Globus pallidus (tissue), 1 donor: ENCODE results near the gene RHOJ.
"Not testable (repeated sequence)": the region's sequence is repeated elsewhere in the genome, so short reads cannot be mapped to it uniquely, and the experiment has no call there.

Experiments used
- DNase-seq: peaks from one replicate; pipeline ENCODE4 v3.0.0-alpha.2; 2015; ENCODE audit warnings: low spot score

Gene RHOJ

DNA sequence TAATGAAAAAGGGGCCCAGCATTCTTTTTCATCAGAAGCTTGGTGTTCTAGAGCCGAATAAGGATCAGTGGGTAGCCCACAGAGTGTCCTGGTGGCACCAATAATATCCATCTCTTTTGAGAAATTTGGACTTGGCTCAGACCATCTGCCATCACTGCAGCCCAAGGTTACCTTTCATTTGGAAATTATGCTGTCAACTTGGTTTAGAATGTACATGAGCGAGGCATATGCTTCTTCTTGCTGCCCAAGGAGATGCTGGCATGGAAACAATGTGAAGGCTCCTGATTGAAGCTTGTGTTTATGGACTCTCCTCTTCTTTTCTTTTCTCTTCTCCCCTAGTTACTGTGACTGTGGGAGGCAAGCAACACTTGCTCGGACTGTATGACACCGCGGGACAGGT is 64.5 kb downstream of the RHOJ start:
- DNase-seq, result no peak

DNA sequence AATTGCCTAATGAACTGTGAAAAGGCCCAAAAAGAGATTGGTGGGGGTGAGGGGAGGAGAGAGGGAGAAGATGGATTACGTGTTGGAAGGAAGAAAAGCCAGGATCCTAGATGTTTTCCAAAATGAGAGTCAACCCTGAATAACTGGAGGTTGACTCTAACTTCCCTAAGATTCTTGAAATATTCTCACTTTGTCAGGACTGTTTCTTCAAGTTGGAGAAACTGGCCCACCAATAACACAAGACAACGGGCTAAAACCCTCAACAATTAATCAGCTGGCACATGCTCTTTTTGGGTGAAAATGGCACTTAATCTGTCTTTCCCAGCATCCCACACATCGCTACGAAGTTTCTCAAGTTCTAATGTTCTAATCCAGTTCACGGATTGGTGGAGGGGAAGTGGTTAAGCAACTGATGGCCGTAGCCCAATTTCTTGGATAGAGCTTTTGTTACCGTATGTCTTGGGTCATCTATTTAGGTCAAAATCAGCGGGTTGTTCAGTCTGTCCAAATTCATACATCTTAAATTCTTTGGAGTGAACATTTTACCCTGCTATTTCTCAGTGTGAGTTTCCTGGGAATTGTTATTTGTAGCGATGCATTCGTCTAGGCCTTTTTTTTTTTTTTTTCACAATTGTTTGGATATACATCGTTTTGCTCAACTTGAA is 65.5 kb downstream of the RHOJ start:
- no peak for DNase-seq

GRCh38 chr14:63273129-63273528 is 68.9 kb downstream of the RHOJ start:
- DNase-seq, result no peak

DNA sequence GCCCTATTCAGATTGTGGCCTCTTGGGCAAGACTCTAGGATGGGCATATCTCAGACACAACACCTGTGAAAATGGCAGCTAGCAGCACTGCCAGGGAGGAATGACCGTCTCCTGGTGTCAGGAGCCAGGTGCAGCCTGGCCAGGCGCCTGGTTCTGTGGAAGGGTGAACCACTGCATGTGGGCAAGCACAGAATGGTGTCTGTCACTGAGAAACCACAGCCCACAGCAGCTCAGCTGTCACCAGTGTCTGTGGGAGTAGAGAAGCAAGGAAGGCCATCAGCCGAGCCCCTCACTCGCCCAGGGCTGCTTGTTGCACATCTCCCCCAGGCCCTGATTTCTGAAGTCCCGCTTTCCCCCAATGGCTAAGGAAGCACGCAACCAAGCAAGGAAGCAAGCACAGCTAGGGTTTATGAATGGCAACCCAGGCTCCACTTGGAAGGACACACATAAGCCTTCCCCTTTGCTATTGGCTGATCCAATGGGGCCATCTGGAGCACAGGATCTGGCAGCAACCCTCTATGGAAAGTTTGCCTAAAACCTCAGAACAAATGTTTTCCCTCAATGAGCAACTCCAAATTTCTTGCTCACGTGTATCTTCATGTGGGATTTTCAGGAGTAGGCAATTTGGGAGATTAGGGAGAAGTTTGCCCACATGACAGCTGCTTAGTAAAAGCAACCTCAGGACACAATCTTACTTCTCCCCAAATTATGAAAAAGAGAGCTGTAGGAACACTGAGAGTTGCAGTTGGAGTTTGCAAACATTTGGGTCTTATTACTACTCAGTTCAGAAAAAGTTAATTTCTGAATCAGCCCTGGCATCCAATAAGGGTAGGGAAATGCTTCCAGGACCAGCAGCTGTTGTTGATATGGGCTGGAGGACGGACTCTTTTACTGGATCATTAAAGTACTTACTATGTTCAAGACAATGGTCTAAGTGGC is 69.7 kb downstream of the RHOJ start:
- no peak for DNase-seq

DNA sequence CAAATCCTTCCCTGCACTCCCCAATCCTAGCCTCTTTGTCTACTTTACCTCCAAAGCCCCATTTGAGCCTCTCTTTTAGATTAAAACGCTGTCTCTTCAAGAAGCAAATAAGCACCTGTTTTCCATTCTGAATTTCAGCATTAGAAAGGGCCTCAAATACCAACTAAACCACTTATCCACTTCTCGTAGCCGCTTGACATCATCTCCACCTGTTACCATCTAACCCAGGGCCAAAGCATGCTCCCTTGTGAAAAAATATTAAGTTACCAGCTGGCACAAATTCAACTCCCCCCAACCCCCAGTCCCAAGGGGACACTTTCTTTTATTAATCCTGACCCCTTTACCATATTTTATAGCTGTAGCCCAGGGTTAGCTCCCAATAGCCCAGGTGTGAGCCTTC is 71.4 kb downstream of the RHOJ start:
- no peak for DNase-seq

DNA sequence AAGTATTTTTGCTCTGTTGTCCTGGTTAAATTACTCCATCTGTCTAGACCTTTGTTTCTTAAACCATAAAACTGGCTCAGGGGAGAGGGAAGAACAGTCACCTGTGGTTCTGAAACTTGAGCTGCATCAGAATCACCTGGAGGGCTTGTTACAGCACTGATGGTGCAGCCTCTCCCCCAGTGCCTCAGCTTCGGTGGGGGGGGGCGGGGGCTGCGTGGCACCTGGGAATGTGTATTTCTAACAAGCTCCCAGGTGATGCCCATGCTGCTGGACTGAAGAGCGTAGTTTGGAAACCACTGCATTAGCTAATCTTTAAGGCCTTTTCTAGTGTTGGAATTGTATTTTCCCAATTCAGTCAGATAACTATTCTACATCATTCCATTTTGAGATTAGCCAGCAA is 71.8 kb downstream of the RHOJ start:
- DNase-seq, result no peak

DNA sequence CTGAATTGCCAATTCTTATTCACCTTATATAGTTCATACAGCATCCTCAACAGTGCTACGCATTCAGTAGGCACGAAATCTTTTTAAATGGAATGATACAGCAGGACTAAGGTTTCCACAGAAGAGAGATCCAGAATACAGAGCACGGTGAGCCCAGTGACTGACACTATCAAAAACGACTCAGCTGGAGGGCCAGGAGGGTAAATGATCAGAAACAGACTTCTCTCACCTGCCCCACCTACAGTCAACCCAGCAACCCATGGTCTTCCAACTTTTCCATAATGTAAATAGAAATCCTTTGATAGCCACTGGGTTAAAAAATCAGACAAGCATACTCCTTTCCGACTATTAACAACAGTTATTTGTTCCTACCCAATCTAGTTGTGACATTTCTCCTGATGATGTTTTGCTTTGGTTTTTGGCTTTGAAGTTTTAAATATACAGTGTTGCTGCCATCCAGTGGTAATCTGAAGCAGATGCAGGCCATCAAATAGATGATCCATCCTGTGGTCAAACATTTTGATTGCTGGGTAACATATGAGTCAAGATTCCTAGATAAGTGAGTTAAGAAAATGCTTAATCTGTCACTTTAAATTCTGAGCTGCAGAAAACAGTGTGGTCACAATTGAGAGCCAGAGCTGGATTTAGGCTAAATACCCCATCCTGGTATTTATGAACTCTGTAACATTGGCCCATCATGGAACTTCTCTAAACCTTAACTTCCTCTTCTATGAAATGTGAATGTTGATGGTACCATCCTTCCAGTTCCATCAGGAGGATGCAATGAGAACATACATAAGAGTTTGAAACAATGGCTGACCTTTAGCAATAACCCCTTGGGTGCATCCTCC is 72.5 kb downstream of the RHOJ start:
- peak; percentile 27 for DNase-seq

- no peak for DNase-seq
Observed at GRCh38 chr14:63277591-63278183, 73.4 kb downstream of the RHOJ start.

- DNase-seq, result not testable (repeated sequence)
Observed at GRCh38 chr14:63279933-63280332, 75.7 kb downstream of the RHOJ start.

DNA sequence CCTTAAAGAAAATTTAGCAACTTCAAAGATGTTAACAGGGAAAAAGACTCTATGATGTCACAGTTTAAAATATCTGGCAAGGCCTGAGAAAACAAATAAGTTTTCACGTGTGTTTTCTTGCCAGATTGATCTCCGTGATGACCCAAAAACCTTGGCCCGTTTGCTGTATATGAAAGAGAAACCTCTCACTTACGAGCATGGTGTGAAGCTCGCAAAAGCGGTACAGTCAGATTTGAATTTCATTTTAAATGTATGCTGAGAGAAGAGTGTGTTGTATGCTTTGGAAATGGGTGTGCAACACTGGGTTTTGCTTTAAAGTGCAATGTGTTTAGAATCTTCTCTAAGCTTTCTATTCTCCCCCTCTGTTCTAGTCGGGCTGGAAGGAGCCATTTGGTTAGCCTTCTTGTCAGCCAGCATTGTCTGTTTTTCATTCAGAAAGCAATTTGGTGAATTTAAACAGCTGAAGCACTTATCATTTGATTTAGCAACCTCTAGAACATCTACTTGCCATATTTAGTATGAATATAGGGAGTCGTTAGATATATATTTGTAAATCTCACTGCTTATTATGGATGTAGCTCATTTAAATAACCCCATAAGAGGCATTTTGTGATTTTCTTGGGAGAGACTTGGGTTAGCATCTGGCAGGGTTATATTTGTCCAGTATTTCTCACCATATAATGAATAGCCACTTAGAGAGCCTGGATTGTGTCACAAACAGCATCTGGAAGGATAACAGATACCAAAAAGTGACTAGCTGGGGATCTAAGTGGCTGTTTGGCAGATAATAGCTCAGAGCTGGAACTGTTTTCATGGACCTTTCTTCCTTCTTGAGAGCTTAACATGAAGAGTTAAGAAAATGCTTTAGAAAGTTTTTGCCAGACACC is 79.0 kb downstream of the RHOJ start:
- DNase-seq, result no peak

DNA sequence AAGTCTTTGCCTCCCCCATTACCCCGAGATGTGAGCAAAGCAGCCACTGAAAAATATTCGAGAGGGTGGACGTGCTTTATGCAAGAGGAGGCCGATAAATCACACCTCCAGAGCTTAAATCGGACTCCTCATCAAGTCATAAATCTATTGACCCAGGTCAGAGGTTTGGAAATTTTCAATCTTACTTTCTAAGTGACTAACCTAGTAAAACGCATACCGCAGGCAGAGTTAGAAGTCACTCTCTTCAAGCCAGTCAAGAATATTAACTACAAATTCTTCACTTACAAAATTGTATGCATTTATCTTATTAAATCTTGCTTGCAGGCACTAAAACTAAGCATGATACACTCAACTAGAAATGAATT is 79.6 kb downstream of the RHOJ start:
- no peak for DNase-seq

- DNase-seq, result no peak
Observed at GRCh38 chr14:63286071-63286470, 81.8 kb downstream of the RHOJ start.

DNA sequence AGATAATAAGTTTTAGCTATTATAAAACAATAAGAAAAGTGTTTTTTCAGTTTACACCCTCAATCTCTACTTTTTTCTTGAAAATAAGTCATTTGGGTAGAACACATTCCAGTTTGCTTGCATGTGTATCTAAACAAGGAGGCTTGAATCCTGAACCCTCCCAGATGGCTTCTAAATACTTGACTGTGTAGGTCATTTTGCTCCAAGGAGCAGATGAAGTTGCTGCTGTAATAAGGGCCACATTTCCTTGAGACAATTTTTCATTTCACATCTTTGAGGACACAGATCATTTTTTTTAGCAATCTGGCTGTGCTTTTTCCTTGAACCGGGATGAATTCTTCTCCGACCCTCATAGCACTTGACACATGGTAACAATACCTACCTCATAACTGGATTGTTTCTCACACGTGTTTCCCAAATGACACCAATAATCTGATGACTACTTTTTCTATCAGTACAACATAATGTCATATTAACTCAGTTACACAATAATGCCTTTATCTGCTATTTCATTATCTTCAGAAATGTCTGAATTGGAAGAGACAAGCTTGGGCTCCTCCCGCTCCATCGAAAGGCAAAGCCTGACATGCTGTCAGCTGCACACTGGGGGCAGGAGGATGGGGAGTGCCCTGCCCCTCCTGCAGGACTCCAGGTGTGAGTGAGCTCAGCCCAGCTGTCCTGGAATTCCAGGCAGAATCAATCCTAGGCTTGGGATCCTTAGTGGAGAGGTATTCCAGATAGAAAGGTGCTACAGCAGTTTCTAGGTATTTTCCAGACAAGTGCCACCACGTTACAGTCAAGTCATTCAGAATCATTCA is 83.6 kb downstream of the RHOJ start:
- DNase-seq, result no peak

DNA sequence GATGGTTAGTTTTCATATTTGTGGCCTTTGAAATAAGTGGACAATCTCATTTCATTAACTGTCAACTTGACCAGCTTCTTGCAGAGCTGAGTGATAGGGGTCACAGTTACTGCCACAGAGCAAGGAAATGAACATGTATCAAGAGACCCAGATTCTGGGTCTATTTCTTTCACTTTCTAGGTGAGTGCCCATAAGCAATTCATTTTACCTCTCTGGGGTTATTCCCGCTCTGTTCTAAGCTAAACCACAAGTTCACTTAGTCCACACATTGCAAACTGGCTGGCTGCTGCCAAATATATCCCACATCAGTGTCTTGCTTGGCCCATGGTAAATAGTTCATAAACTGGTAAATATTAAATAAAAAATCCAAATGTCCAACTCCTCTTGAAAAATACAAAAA is 84.6 kb downstream of the RHOJ start:
- no peak for DNase-seq

GRCh38 chr14:63290741-63291430 is 86.6 kb downstream of the RHOJ start:
- DNase-seq, result no peak

- DNase-seq, result no peak
Observed at GRCh38 chr14:63292805-63293204, 88.6 kb downstream of the RHOJ start.

DNA sequence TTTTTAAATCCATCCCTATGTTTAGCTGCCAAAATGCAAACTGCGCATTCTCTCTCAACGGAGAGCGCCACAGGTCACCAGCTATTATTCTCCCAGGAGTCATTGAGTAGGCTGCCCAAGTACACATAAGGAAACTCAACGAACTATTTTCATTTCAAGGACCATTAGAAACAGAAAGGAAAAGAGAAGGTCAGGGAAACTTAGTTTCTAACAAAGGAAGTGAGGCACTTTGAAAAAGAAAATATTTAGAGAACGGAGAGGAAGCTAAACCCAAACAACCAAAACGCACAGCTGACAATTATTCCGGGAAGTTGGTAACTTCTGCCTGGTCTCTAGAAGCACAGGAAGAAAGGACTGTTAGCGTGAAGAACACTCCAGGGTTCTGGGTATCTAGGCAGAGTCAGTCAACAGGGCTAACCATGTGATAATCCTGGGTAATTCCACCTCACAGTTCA is 91.0 kb downstream of the RHOJ start:
- DNase-seq, result no peak

DNA sequence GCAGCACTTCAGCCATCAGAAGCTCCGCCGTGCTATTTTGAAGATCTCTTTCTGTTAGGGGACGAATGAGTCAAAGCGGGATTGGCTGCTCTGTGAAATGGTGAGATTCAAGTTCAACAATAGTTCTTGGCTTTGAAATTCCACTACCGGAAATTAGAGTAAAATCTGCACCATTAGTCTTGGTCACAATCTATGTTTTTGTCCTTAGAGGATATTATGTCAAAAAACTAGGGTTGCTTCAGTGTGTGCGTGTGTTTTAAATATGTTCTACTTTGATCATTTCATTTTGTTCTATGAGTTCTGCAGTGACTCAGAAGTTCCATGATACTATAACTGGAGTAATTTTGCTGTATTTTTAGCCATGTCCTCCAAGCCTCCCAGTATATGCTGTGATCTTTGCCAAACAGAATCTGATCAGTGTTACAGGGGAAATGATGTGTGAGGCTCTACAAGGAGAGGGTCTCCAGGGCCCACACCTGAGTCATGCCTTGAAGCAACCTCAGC is 91.9 kb downstream of the RHOJ start:
- no peak for DNase-seq

DNA sequence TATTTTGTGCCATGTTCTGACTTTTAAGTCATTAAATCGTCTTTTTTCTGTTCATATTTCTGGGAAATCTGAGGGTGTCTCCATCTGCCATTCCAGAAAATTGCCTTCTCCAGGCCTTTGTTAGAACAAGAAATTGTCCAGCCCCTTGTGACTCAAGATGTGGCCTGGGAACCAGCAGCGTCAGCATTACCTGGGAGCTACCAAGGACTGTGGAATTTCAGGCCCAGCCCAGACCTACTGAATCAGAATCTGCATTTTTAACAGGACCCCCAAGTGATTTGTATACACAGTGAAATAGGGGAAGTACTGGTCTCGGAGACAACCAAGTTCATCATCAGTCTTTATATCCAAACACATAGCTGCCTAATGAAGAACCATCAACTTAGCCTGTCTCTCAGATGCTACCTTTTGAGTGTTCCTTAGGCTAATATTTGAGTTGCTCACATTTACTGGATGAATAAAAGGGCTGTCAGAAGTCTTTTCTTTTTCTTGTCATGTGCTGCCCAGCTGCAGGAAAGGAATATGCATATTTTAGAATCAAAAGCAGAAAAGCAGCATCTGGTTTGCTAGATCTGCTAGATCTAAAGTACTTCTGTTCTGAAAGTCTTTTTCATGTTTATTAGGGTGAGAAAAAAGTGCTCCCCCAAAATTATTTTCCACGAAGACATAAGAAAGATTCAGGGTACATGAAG is 93.3 kb downstream of the RHOJ start:
- DNase-seq, result no peak
